Ishikawa (cell line): Measurements from ENCODE around the gene PDE4D.

Experiments
- FOXM1 ChIP-seq: IDR thresholded peaks from 2 replicates; pipeline ENCODE4 v1.6.1; 2012; ENCODE audit warnings: low read depth, borderline replicate concordance
- TAF1 ChIP-seq: IDR thresholded peaks from 2 replicates; pipeline ENCODE4 v1.6.1; 2012; ENCODE audit warnings: low read depth, mild to moderate bottlenecking
- TCF12 ChIP-seq: IDR thresholded peaks from 2 replicates; pipeline ENCODE4 v1.6.1; 2012; ENCODE audit warnings: low read depth
- YY1 ChIP-seq: IDR thresholded peaks from 2 replicates; pipeline ENCODE4 v1.6.1; 2012; ENCODE audit warnings: low read depth
- ZBTB7A ChIP-seq: IDR thresholded peaks from 2 replicates; pipeline ENCODE4 v1.6.1; 2012; ENCODE audit warnings: low read depth

DNA sequence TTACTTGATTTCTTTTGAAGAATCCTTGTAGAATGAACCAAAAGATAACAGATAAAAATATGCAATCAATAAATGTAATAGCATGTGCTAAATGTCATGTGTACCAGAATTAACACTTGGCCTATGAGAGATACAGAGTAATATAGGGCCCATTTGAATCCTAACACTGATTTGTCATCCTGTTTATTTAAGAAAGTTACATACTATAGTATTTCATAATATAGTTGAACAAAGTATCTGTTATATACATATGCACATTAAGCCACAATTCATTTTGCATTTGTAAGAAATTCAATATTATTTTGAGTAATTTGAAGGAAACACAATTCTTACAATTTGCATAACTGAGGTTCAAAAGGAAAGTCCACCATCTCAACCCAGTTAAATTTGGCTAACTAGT lies 389.5 kb downstream of the PDE4D start:
- no peak for TF ChIP-seq FOXM1
- TF ChIP-seq TAF1: no peak
- TF ChIP-seq TCF12: no peak
- TF ChIP-seq YY1: no peak
- no peak for TF ChIP-seq ZBTB7A
